ENCODE data around the gene DRC1. TPM values are rescaled to one million over a fixed set of nuclear protein-coding genes. Genes with fewer than 3 reads are reported as not detected.

The DRC1 gene
- total RNA-seq, 1 experiment from 2014 or later, result not detected

- Histone ChIP-seq H4K20me1 (ENCODE audit: insufficient read depth) (no peaks in the 10 kb centered on the region), H3K79me2 (ENCODE audit: insufficient read depth, low read length) (no peaks in the 10 kb centered on the region), H3K4me1 (ENCODE audit: control insufficient read depth in 1 of 2, insufficient read depth in 2 of 2, low read length in 2 of 2) (no peaks in the 10 kb centered on the region), H3K4me3 (replicated peaks in 1 of 2; ENCODE audit: low read depth in 1 of 2, low read length in 2 of 2) (no peak overlapping the region), H3K9me2 (ENCODE audit: insufficient read depth) (no peaks in the 10 kb centered on the region), H3K27ac (ENCODE audit: low read depth, low read length) (no peak overlapping the region), H3K27me3 (ENCODE audit: insufficient read depth, low read length) (no peaks in the 10 kb centered on the region; the same call in 1 of the 2 replicates), H3K4me2 (ENCODE audit: low read length) (no peak overlapping the region), H3K9ac (ENCODE audit: low read length) (no peak overlapping the region), H3K9me3 (ENCODE audit: control insufficient read depth in 1 of 2, insufficient read depth in 1 of 2, low read depth in 1 of 2, low read length in 2 of 2) (no peaks in the 10 kb centered on the region), H3K36me3 (ENCODE audit: control insufficient read depth in 1 of 2, insufficient read depth in 2 of 2, low read length in 2 of 2) (no peaks in the 10 kb centered on the region), H2AFZ (ENCODE audit: low read depth, low read length, poor library complexity, severe bottlenecking) (no peak overlapping the region)
- no TSS peak for BruUV-seq (replicated peaks)
- ChIA-PET POLR2A (no interaction called here), CTCF (no interaction called here), RAD21 (ENCODE audit: low non-redundant PET in 1 of 2, low total read pairs in 2 of 2, uncharacterized antibody in 2 of 2, unreplicated experiment in 2 of 2) (no interaction called here)
- DNase-seq (ENCODE audit: low read depth, low spot score), result no peak
- intact Hi-C loops (cut with micrococcal nuclease), result no loop called here
- TF ChIP-seq SIN3A (IDR thresholded peaks at IDR 0.05; ENCODE audit: low read depth) (no peak), ZNF274 (IDR thresholded peaks at IDR 0.05; ENCODE audit: low read depth, low read length) (no peak), SP1 (IDR thresholded peaks at IDR 0.05; ENCODE audit: low read depth) (no peak), CBX3 (IDR thresholded peaks at IDR 0.05; ENCODE audit: low read depth) (no peak), JUND (IDR thresholded peaks at IDR 0.05) (no peak), ELF1 (IDR thresholded peaks at IDR 0.05; ENCODE audit: borderline replicate concordance, low read depth) (no peak), RAD21 (IDR thresholded peaks at IDR 0.05; ENCODE audit: low read depth) (no peak), CTCF (IDR thresholded peaks at IDR 0.05 in 2 of 3, conservative IDR thresholded peaks at IDR 0.05 in 1 of 3; ENCODE audit: borderline replicate concordance in 1 of 3, insufficient read depth in 1 of 3, low read depth in 2 of 3, low read length in 2 of 3) (no peak), CEBPB (IDR thresholded peaks at IDR 0.05; ENCODE audit: low read depth) (no peak), EZH2phosphoT487 (IDR thresholded peaks at IDR 0.05; ENCODE audit: borderline replicate concordance) (no peak), TCF7L2 (IDR thresholded peaks at IDR 0.05; ENCODE audit: borderline replicate concordance, extremely low read depth, insufficient read depth, insufficient read length) (no peak), ZFX (IDR thresholded peaks at IDR 0.05) (no peak), REST (IDR thresholded peaks at IDR 0.05; ENCODE audit: low read depth) (no peak), POLR2AphosphoS5 (IDR thresholded peaks at IDR 0.05; ENCODE audit: low read depth, low read length) (no peak), FOSL1 (IDR thresholded peaks at IDR 0.05; ENCODE audit: low read depth) (no peak), EGR1 (IDR thresholded peaks at IDR 0.05; ENCODE audit: low read depth) (no peak)
- TF ChIP-seq, protein P1, sequence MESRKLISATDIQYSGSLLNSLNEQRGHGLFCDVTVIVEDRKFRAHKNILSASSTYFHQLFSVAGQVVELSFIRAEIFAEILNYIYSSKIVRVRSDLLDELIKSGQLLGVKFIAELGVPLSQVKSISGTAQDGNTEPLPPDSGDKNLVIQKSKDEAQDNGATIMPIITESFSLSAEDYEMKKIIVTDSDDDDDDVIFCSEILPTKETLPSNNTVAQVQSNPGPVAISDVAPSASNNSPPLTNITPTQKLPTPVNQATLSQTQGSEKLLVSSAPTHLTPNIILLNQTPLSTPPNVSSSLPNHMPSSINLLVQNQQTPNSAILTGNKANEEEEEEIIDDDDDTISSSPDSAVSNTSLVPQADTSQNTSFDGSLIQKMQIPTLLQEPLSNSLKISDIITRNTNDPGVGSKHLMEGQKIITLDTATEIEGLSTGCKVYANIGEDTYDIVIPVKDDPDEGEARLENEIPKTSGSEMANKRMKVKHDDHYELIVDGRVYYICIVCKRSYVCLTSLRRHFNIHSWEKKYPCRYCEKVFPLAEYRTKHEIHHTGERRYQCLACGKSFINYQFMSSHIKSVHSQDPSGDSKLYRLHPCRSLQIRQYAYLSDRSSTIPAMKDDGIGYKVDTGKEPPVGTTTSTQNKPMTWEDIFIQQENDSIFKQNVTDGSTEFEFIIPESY (IDR thresholded peaks at IDR 0.05; ENCODE audit: extremely low read depth, insufficient replicate concordance, low read length), result no peak
- TF ChIP-seq, protein P2, sequence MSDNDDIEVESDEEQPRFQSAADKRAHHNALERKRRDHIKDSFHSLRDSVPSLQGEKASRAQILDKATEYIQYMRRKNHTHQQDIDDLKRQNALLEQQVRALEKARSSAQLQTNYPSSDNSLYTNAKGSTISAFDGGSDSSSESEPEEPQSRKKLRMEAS (IDR thresholded peaks at IDR 0.05), result no peak
- ATAC-seq, result no peak
These were observed 41.0 kb downstream of the DRC1 start for GRCh38 chr2:26442707-26443106.
